Cardiac fibroblast (primary cell): ENCODE measurements around the gene SMPDL3A.

ENCODE experiments used
- DNase-seq, 2 donors: peaks; one replicate each; pipeline versions ENCODE4 v3.0.0 to v3.0.0-alpha.2; 2010; ENCODE audit warnings: low read depth in 2 of 2
- H3K4me3 ChIP-seq, 2 donors: replicated peaks in 1 of 2; 1 replicate in 1 of 2; 2 replicates in 1 of 2; pipeline ENCODE4 v1.5.1; 2011; ENCODE audit warnings: low read depth in 2 of 2, low read length in 2 of 2, mild to moderate bottlenecking in 2 of 2, moderate library complexity in 1 of 2
- CTCF ChIP-seq: IDR thresholded peaks from one replicate; pipeline ENCODE4 v1.5.1; 2011; ENCODE audit warnings: low read depth, mild to moderate bottlenecking, low read length, inconsistent platforms

SMPDL3A gene

GRCh38 chr6:122755901-122756300 lies 33.2 kb upstream of the SMPDL3A start:
- TF ChIP-seq CTCF = no peak
- H3K4me3 ChIP-seq = no peak overlapping the region
- no peak for DNase-seq

- TF ChIP-seq CTCF = no peak
- no peak for DNase-seq
- no peak overlapping the region for H3K4me3 ChIP-seq
Measured at GRCh38 chr6:122758927-122759334, 30.1 kb upstream of the SMPDL3A start.

GRCh38 chr6:122760330-122760729 lies 28.7 kb upstream of the SMPDL3A start:
- no peak for DNase-seq
- no peak overlapping the region for H3K4me3 ChIP-seq
- TF ChIP-seq CTCF = no peak

GRCh38 chr6:122766256-122766655 lies 22.8 kb upstream of the SMPDL3A start:
- TF ChIP-seq CTCF = no peak
- H3K4me3 ChIP-seq = no peak overlapping the region
- no peak for DNase-seq

- no peak for TF ChIP-seq CTCF
- no peak for DNase-seq
- H3K4me3 ChIP-seq = no peak overlapping the region
Measured at GRCh38 chr6:122770835-122771601, 18.0 kb upstream of the SMPDL3A start.

GRCh38 chr6:122772724-122773415 lies 16.2 kb upstream of the SMPDL3A start:
- DNase-seq = no peak
- no peak for TF ChIP-seq CTCF
- no peak overlapping the region for H3K4me3 ChIP-seq
